Stomach smooth muscle (tissue), 2 donors: ENCODE data around the gene TAPT1.
A peak's percentile ranks its signal among the peaks of the same experiment; 100 is the strongest.
"Not testable (repeated sequence)": the region's sequence is repeated elsewhere in the genome, so short reads cannot be mapped to it uniquely, and the experiment has no call there.

ENCODE experiments used
- H3K27ac ChIP-seq: one replicate; pipeline ENCODE4 v1.7.0; 2013; ENCODE audit warnings: mild to moderate bottlenecking, low read length, inconsistent platforms
- H3K27me3 ChIP-seq, 2 donors: one replicate each; pipeline ENCODE4 v1.7.0; 2013; ENCODE audit warnings: low read length in 2 of 2; ENCODE audit not compliant: insufficient read depth in 2 of 2, control insufficient read depth in 1 of 2
- H3K36me3 ChIP-seq, 2 donors: one replicate each; pipeline ENCODE4 v1.7.0; 2013; ENCODE audit warnings: low read length in 2 of 2; ENCODE audit not compliant: control insufficient read depth in 2 of 2, insufficient read depth in 2 of 2
- H3K4me1 ChIP-seq: one replicate; pipeline ENCODE4 v1.7.0; 2013; ENCODE audit warnings: low read length; ENCODE audit not compliant: control insufficient read depth, insufficient read depth
- H3K4me3 ChIP-seq, 2 donors: one replicate each; pipeline ENCODE4 v1.7.0; 2013; ENCODE audit warnings: low read length in 2 of 2
- H3K9ac ChIP-seq, 2 donors: one replicate each; pipeline ENCODE4 v1.7.0; 2013; ENCODE audit warnings: low read length in 2 of 2, mild to moderate bottlenecking in 1 of 2
- H3K9me3 ChIP-seq, 2 donors: one replicate each; pipeline ENCODE4 v1.7.0; 2013; ENCODE audit warnings: low read length in 2 of 2; ENCODE audit not compliant: control insufficient read depth in 2 of 2
- donor health status: healthy.
- donor health status: Pancreatic carcinoma.

Gene TAPT1

GRCh38 chr4:16225863-16226815, at the start of gene TAPT1:
Gene TAPT1 (minus strand): TSS chr4:16226471. CDS start chr4:16226457, 14 bp downstream.
- peaks cover 14% of the 10 kb centered on the region for H3K4me1 ChIP-seq

GRCh38 chr4:16271411-16271810, 45.1 kb upstream of the TAPT1 start:
- Histone ChIP-seq H3K4me3 (no peak overlapping the region), H3K4me1 (peaks cover 2% of the 10 kb centered on the region), H3K27ac (no peak overlapping the region), H3K36me3 (no peaks in the 10 kb centered on the region), H3K9me3 (no peaks in the 10 kb centered on the region), H3K9ac (no peak overlapping the region), H3K27me3 (no peaks in the 10 kb centered on the region)

More at GRCh38 chr4:16225863-16226815, at the start of gene TAPT1:
- Histone ChIP-seq H3K36me3 (no peaks in the 10 kb centered on the region), H3K4me3 (peak within 1 kb of the TSS; percentile 83 to 93), H3K27ac (peak within 1 kb of the TSS; percentile 89), H3K9me3 (no peaks in the 10 kb centered on the region), H3K9ac (peak within 1 kb of the TSS; percentile 82 to 91), H3K27me3 (no peaks in the 10 kb centered on the region)

- Histone ChIP-seq H3K27me3 (no peaks in the 10 kb centered on the region), H3K9me3 (no peaks in the 10 kb centered on the region), H3K4me1 (peaks cover 2% of the 10 kb centered on the region), H3K9ac (no peak overlapping the region), H3K4me3 (no peak overlapping the region), H3K27ac (no peak overlapping the region), H3K36me3 (no peaks in the 10 kb centered on the region)
These were observed 44.4 kb upstream of the TAPT1 start for GRCh38 chr4:16270454-16271328.

- H3K9me3 ChIP-seq, H3K9ac ChIP-seq, H3K27ac ChIP-seq, H3K36me3 ChIP-seq, H3K27me3 ChIP-seq, H3K4me3 ChIP-seq, H3K4me1 ChIP-seq: not testable (repeated sequence)
These were observed 43.6 kb upstream of the TAPT1 start for GRCh38 chr4:16269742-16270453.

- Histone ChIP-seq H3K4me3 (no peak overlapping the region), H3K9ac (no peak overlapping the region), H3K36me3 (no peaks in the 10 kb centered on the region), H3K27me3 (no peaks in the 10 kb centered on the region), H3K9me3 (no peaks in the 10 kb centered on the region), H3K27ac (no peak overlapping the region), H3K4me1 (peaks cover 2% of the 10 kb centered on the region)
These were observed 43.0 kb upstream of the TAPT1 start for GRCh38 chr4:16269240-16269639.

- no peak overlapping the region for H3K9ac ChIP-seq
- no peaks in the 10 kb centered on the region for H3K36me3 ChIP-seq
- H3K4me1 ChIP-seq, result peaks cover 2% of the 10 kb centered on the region
- no peak overlapping the region for H3K27ac ChIP-seq
- no peaks in the 10 kb centered on the region for H3K9me3 ChIP-seq
- H3K27me3 ChIP-seq, result no peaks in the 10 kb centered on the region
- H3K4me3 ChIP-seq, result no peak overlapping the region
These were observed 42.0 kb upstream of the TAPT1 start for GRCh38 chr4:16268290-16268689.

GRCh38 chr4:16267639-16268038, 41.4 kb upstream of the TAPT1 start:
- peaks cover 2% of the 10 kb centered on the region for H3K4me1 ChIP-seq
- no peaks in the 10 kb centered on the region for H3K36me3 ChIP-seq
- no peak overlapping the region for H3K9ac ChIP-seq
- no peaks in the 10 kb centered on the region for H3K9me3 ChIP-seq
- no peaks in the 10 kb centered on the region for H3K27me3 ChIP-seq
- H3K27ac ChIP-seq, result no peak overlapping the region
- H3K4me3 ChIP-seq, result no peak overlapping the region

GRCh38 chr4:16265820-16266219, 39.5 kb upstream of the TAPT1 start:
- H3K36me3 ChIP-seq, result no peaks in the 10 kb centered on the region
- H3K4me1 ChIP-seq, result peaks cover 2% of the 10 kb centered on the region
- H3K9ac ChIP-seq, result no peak overlapping the region
- no peaks in the 10 kb centered on the region for H3K27me3 ChIP-seq
- no peak overlapping the region for H3K27ac ChIP-seq
- no peak overlapping the region for H3K4me3 ChIP-seq
- H3K9me3 ChIP-seq, result no peaks in the 10 kb centered on the region

- no peaks in the 10 kb centered on the region for H3K36me3 ChIP-seq
- H3K9me3 ChIP-seq, result no peaks in the 10 kb centered on the region
- H3K9ac ChIP-seq, result no peak overlapping the region
- no peak overlapping the region for H3K4me3 ChIP-seq
- no peak overlapping the region for H3K27ac ChIP-seq
- H3K27me3 ChIP-seq, result no peaks in the 10 kb centered on the region
- H3K4me1 ChIP-seq, result peaks cover 2% of the 10 kb centered on the region
These were observed 38.5 kb upstream of the TAPT1 start for GRCh38 chr4:16264798-16265197.

- Histone ChIP-seq H3K4me3 (no peak overlapping the region), H3K4me1 (no peaks in the 10 kb centered on the region), H3K27ac (no peak overlapping the region), H3K27me3 (no peaks in the 10 kb centered on the region), H3K9me3 (no peaks in the 10 kb centered on the region), H3K9ac (no peak overlapping the region), H3K36me3 (no peaks in the 10 kb centered on the region)
These were observed 36.8 kb upstream of the TAPT1 start for GRCh38 chr4:16263056-16263455.
